ENCODE measurements around the gene C16orf96. TPM values are rescaled to one million over a fixed set of nuclear protein-coding genes. Genes with fewer than 3 reads are reported as not detected.

The C16orf96 gene
- total RNA-seq, 1 donor from 2014 or later = not detected

- intact Hi-C loops (cut with DNase I) = no loop called here
- Histone ChIP-seq H3K27me3 (no peaks in the 10 kb centered on the region), H3K4me3 (no peak overlapping the region), H3K4me1 (peaks cover 58% of the 10 kb centered on the region), H3K9me3 (no peaks in the 10 kb centered on the region), H3K36me3 (peaks cover 0 to 46% of the 10 kb centered on the region in 2 donors), H3K27ac (no peak overlapping the region)
- no peak for DNase-seq (ENCODE audit: extremely low spot score in 2 of 2)
- TF ChIP-seq POLR2A (IDR thresholded peaks at IDR 0.05) = no peak
- TF ChIP-seq CTCF (IDR thresholded peaks at IDR 0.05) = no peak
- no peak for TF ChIP-seq POLR2AphosphoS5 (IDR thresholded peaks at IDR 0.05; ENCODE audit: insufficient read depth in 1 of 2, low read depth in 1 of 2)
These were observed 42.9 kb upstream of the C16orf96 start for GRCh38 chr16:4513086-4513860.

- Histone ChIP-seq H3K4me1 (peaks cover 63% of the 10 kb centered on the region), H3K27me3 (no peaks in the 10 kb centered on the region), H3K36me3 (peaks cover 0 to 40% of the 10 kb centered on the region in 2 donors)
These were observed 42.3 kb upstream of the C16orf96 start for GRCh38 chr16:4513881-4514280.

GRCh38 chr16:4514606-4515005 lies 41.5 kb upstream of the C16orf96 start:
- intact Hi-C loops (cut with DNase I) = no loop called here
- H3K27me3 ChIP-seq = no peaks in the 10 kb centered on the region
- no peak for TF ChIP-seq POLR2A (IDR thresholded peaks at IDR 0.05)
- TF ChIP-seq POLR2AphosphoS5 (IDR thresholded peaks at IDR 0.05; ENCODE audit: insufficient read depth in 1 of 2, low read depth in 1 of 2) = no peak
- TF ChIP-seq CTCF (IDR thresholded peaks at IDR 0.05) = no peak
- peak overlapping the region; percentile 66 for H3K27ac ChIP-seq
- no peaks in the 10 kb centered on the region for H3K9me3 ChIP-seq
- H3K4me3 ChIP-seq = no peak overlapping the region
- peaks cover 69% of the 10 kb centered on the region for H3K4me1 ChIP-seq
- no peak for DNase-seq (ENCODE audit: extremely low spot score in 2 of 2)
- H3K36me3 ChIP-seq = peaks cover 0 to 35% of the 10 kb centered on the region in 2 donors

More at GRCh38 chr16:4513881-4514280, 42.3 kb upstream of the C16orf96 start:
- no peak for DNase-seq (ENCODE audit: extremely low spot score in 2 of 2)
- Histone ChIP-seq H3K27ac (peak overlapping the region; percentile 66), H3K9me3 (no peaks in the 10 kb centered on the region), H3K4me3 (no peak overlapping the region)
- TF ChIP-seq CTCF (IDR thresholded peaks at IDR 0.05) = no peak
- intact Hi-C loops (cut with DNase I) = no loop called here

GRCh38 chr16:4515611-4516233 lies 40.4 kb upstream of the C16orf96 start:
- DNase-seq (ENCODE audit: extremely low spot score in 2 of 2) = no peak
- Histone ChIP-seq H3K27me3 (no peaks in the 10 kb centered on the region), H3K36me3 (peaks cover 0 to 28% of the 10 kb centered on the region in 2 donors), H3K9me3 (no peaks in the 10 kb centered on the region), H3K27ac (peak overlapping the region; percentile 66), H3K4me1 (peaks cover 75% of the 10 kb centered on the region), H3K4me3 (no peak overlapping the region)
- TF ChIP-seq CTCF (IDR thresholded peaks at IDR 0.05) = no peak
- no peak for TF ChIP-seq POLR2A (IDR thresholded peaks at IDR 0.05)
- no peak for TF ChIP-seq POLR2AphosphoS5 (IDR thresholded peaks at IDR 0.05; ENCODE audit: insufficient read depth in 1 of 2, low read depth in 1 of 2)
- intact Hi-C loops (cut with DNase I) = no loop called here

Measured in vagina (tissue), 2 donors.